Endothelial cell of umbilical vein (primary cell): ENCODE data around the gene TXNRD2. TPM values are rescaled to one million over a fixed set of nuclear protein-coding genes. Genes with fewer than 3 reads are reported as not detected.

Source experiments
- BruUV-seq: library from RNA; stranded (reverse); fragments of 400-500 nt; replicated peaks from 2 replicates; lab custom pipeline; 2021; lab: Mats Ljungman, UMichigan
- CTCF ChIA-PET: fragments of 300-600, 350-600 bp; sonication (Branson Sonifier 250); formaldehyde crosslinking; loops from one replicate; lab custom pipeline; 2021; ENCODE audit warnings: antibody characterized with exemption, inconsistent platforms; lab: Charles Lee
- POLR2A ChIA-PET: fragments of 300-600, 350-600 bp; sonication (Branson Sonifier 250); formaldehyde crosslinking; loops from one replicate; lab custom pipeline; 2021; ENCODE audit warnings: antibody characterized with exemption, inconsistent platforms; lab: Charles Lee
- DNase-seq: peaks from one replicate; pipeline ENCODE4 v3.0.0-alpha.2; 2011; ENCODE audit warnings: low read depth, low spot score
- FAIRE-seq: peaks from 2 replicates; lab custom pipeline; 2011; peaks lifted over from hg19 to GRCh38; lab: Jason Lieb, UNC
- H2AFZ ChIP-seq: 2 replicates; pipeline ENCODE4 v1.6.0; 2012; ENCODE audit warnings: low read depth, low read length, control low read depth, inconsistent platforms
- H3K27ac ChIP-seq: 2 replicates; pipeline ENCODE4 v1.5.1; 2011; ENCODE audit warnings: low read depth, mild to moderate bottlenecking, control low read depth, low read length, moderate library complexity; ENCODE audit not compliant: insufficient read depth
- H3K27me3 ChIP-seq, 2 experiments: 2 replicates each; pipeline versions ENCODE4 v1.6.0 to v1.6.1; 2011; ENCODE audit warnings: low read length in 2 of 2, mixed read lengths in 1 of 2; ENCODE audit not compliant: control insufficient read depth in 2 of 2, insufficient read depth in 2 of 2
- H3K36me3 ChIP-seq, 2 experiments: 2 replicates in 1 of 2; 3 replicates in 1 of 2; pipeline ENCODE4 v1.5.1; 2011; ENCODE audit warnings: low read length in 2 of 2, mild to moderate bottlenecking in 1 of 2, moderate library complexity in 1 of 2; ENCODE audit not compliant: control insufficient read depth in 2 of 2, insufficient read depth in 2 of 2; ENCODE audit errors: extremely low read depth in 1 of 2
- H3K4me1 ChIP-seq: 3 replicates; pipeline ENCODE4 v1.5.1; 2011; ENCODE audit warnings: mild to moderate bottlenecking, low read length; ENCODE audit not compliant: control insufficient read depth, insufficient read depth; ENCODE audit errors: extremely low read depth
- H3K4me2 ChIP-seq: 2 replicates; pipeline ENCODE4 v1.6.1; 2011; ENCODE audit warnings: low read length, control low read depth, mixed read lengths; ENCODE audit not compliant: insufficient read depth
- H3K4me3 ChIP-seq, 3 experiments: fragments of 200-600 bp in 1 of 3; sonication (generic), shearing (Covaris generic) in 1 of 3; replicated peaks in 1 of 3; 2 replicates each; pipeline ENCODE4 v1.5.1; 2011 to 2016; ENCODE audit warnings: control low read depth in 3 of 3, low read length in 3 of 3, mild to moderate bottlenecking in 2 of 3, inconsistent platforms in 1 of 3, low read depth in 1 of 3, moderate library complexity in 1 of 3; ENCODE audit not compliant: insufficient read depth in 1 of 3
- H3K79me2 ChIP-seq: 2 replicates; pipeline ENCODE4 v1.6.0; 2012; ENCODE audit warnings: low read length, inconsistent platforms; ENCODE audit not compliant: control insufficient read depth, insufficient read depth
- H3K9ac ChIP-seq: replicated peaks from 2 replicates; pipeline ENCODE3; 2011; ENCODE audit warnings: low read length, control low read depth; ENCODE audit not compliant: insufficient read depth; ENCODE audit errors: extremely low read depth
- H3K9me1 ChIP-seq: replicated peaks from 3 replicates; pipeline ENCODE4 v1.6.0; 2011; ENCODE audit warnings: mild to moderate bottlenecking, low read length; ENCODE audit not compliant: control insufficient read depth, insufficient read depth; ENCODE audit errors: extremely low read depth
- H3K9me3 ChIP-seq: replicated peaks from 2 replicates; pipeline ENCODE4 v1.5.1; 2012; ENCODE audit warnings: low read length, inconsistent platforms; ENCODE audit not compliant: control insufficient read depth, insufficient read depth
- H4K20me1 ChIP-seq: replicated peaks from 2 replicates; pipeline ENCODE3; 2011; ENCODE audit warnings: mild to moderate bottlenecking, low read length; ENCODE audit not compliant: control insufficient read depth, insufficient read depth; ENCODE audit errors: extremely low read depth
- CTCF ChIP-seq, 2 donors: IDR thresholded peaks; 1 replicate in 1 of 2; 2 replicates in 1 of 2; pipeline ENCODE4 v1.5.1; 2011; ENCODE audit warnings: low read length in 2 of 2, mild to moderate bottlenecking in 2 of 2, moderate library complexity in 2 of 2, control low read depth in 1 of 2, inconsistent platforms in 1 of 2, low read depth in 1 of 2; ENCODE audit not compliant: insufficient read depth in 1 of 2; ENCODE audit errors: extremely low read depth in 1 of 2
- MAX ChIP-seq: IDR thresholded peaks from 2 replicates; pipeline ENCODE4 v1.6.1; 2011; ENCODE audit not compliant: insufficient read depth, insufficient read length
- MYC ChIP-seq: IDR thresholded peaks from one replicate; pipeline ENCODE4 v1.6.1; 2011; ENCODE audit warnings: mild to moderate bottlenecking, low read depth, low read length
- POLR2A ChIP-seq: IDR thresholded peaks from 2 replicates; pipeline ENCODE4 v1.6.1; 2012; ENCODE audit warnings: low read depth, mild to moderate bottlenecking, control low read depth, low read length
- POLR2AphosphoS5 ChIP-seq: IDR thresholded peaks from 2 replicates; pipeline ENCODE4 v1.6.1; 2012; ENCODE audit warnings: low read depth, mild to moderate bottlenecking, control low read depth, low read length, moderate library complexity; ENCODE audit not compliant: insufficient read depth
- dilution Hi-C: fragments of 300-500 bp; cut with MboI; formaldehyde crosslinking; loops from one replicate; pipeline ENCODE4 v1.15.0; 2019; ENCODE audit warnings: low sequenced_read_pairs; ENCODE audit not compliant: extremely low pct_ligation_motif_present
- intact Hi-C: fragments of 100-400 bp; cut with micrococcal nuclease; formaldehyde crosslinking; loops from one replicate; pipeline ENCODE4 v1.10.0; 2022
- polyA plus RNA-seq, 4 experiments: library from polyadenylated mRNA; depleted of rRNA in 3 of 4; stranded (reverse) in 3 of 4; unstranded in 1 of 4; fragments of >200 nt; gene quantifications; 2 replicates each; pipeline versions ENCODE4 v1.2.1 to v1.2.3, GENCODE V29; 2011 to 2012; ENCODE audit warnings: missing spikeins in 1 of 4
- total RNA-seq: library from RNA; stranded (reverse); gene quantifications from 2 replicates; pipeline ENCODE4 v1.2.3, GENCODE V29; 2021

Gene TXNRD2
- total and polyA plus RNA-seq, 2 donors (not counting 3 experiments of a cell fraction or from before 2014, with no cell fraction given), result 211 to 440 TPM

- Histone ChIP-seq H3K9me3 (no peaks in the 10 kb centered on the region), H3K4me1 (peaks cover 60% of the 10 kb centered on the region), H3K27ac (peak overlapping the region; percentile 77), H3K9me1 (no peaks in the 10 kb centered on the region), H3K36me3 (peaks cover 10 to 12% of the 10 kb centered on the region in 2 experiments), H3K4me2 (peak overlapping the region; percentile 4), H3K4me3 (no peak overlapping the region), H3K27me3 (no peaks in the 10 kb centered on the region), H3K9ac (peak overlapping the region; percentile 54), H2AFZ (no peak overlapping the region), H4K20me1 (no peaks in the 10 kb centered on the region), H3K79me2 (peaks cover 40% of the 10 kb centered on the region)
- no peak for DNase-seq
- no TSS peak for BruUV-seq
- TF ChIP-seq POLR2AphosphoS5 (no peak), MAX (no peak), MYC (no peak), POLR2A (no peak), CTCF (IDR thresholded peaks at IDR 0.05; ENCODE audit: extremely low read depth in 1 of 2, insufficient read depth in 1 of 2, low read depth in 1 of 2, low read length in 2 of 2) (no peak)
- ChIA-PET CTCF (interaction anchor here (1.1 to 3.0 kb wide), 11 partner anchors 11 to 144 kb away, joined by 3 to 16 read pairs (median 3); no protein-coding TSS in a partner anchor), POLR2A (interaction anchor here (0.9 to 1.5 kb wide), 5 partner anchors 10 to 21 kb away, joined by 3 to 5 read pairs (median 4); partner anchors contain the start of genes GNB1L and RTL10)
- intact Hi-C loops, result loop anchor here (2.0 kb wide), 1 partner anchor 36 kb away; no protein-coding TSS in a partner anchor
- FAIRE-seq, result no peak
- dilution Hi-C loops, result no loop called here
Measured at GRCh38 chr22:19875061-19875530, 66.5 kb downstream of the TXNRD2 start.
